ENCODE data around the gene CYB5A.

CYB5A gene

DNA sequence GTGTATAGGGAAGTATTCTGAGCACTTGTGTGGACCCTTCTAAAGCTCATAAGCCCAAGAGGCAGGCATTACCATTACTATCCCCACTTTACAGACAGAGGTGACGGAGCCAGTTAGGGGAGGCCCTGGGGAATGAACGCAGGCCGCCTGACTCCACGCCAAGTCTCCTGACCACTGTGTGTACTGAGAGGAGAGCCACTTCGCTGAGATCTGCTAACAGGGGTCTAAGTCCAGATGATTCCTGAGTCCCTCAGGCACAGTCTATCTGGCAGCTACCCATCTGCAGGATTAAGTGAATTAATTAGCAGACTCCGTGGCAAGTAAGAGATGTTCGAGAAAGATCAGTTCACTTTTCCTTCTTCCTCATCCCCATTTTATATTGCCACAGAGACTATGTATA lies 13.7 kb downstream of the CYB5A start:
- in situ Hi-C loops (cut with HindIII; ENCODE audit: low sequenced_read_pairs): no loop called here

DNA sequence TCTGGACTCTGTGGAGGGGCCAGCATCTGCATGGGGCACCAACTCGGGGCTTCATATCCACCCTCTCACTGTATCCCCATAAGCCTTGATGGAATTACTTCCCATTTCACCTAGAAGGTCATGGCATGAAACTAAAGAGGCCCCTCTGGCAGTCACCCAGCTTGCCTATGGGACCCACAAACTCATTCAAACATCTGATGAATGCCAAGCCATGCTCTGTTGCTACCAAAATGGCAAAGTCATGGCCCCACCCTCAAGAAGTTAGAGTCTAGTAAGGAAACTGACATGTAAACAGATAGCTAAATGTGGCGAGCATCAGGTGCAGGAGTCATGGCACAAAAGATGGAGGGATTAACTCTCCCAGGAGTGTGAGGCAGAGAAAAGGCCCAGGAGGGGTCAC lies 14.5 kb downstream of the CYB5A start:
- in situ Hi-C loops (cut with HindIII; ENCODE audit: low sequenced_read_pairs): no loop called here

DNA sequence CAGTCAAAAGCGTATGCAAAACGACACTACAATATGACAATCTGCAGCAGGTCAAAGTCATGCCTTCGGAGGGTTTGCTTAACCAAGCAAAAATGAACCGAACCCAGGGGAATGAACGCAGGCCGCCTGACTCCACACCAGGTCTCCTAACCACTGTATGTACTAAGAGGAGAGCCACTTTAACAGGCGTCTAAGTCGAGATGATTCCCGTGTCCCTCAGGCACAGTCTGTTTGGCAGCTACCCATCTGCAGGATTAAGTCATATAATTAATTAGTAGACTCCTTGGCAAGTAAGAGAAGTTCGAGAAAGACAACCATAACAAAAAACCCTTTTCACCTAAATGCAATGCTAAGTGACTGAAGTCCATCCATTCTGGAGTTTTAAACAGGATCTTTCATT lies 15.2 kb downstream of the CYB5A start:
- in situ Hi-C loops (cut with HindIII; ENCODE audit: low sequenced_read_pairs): no loop called here

DNA sequence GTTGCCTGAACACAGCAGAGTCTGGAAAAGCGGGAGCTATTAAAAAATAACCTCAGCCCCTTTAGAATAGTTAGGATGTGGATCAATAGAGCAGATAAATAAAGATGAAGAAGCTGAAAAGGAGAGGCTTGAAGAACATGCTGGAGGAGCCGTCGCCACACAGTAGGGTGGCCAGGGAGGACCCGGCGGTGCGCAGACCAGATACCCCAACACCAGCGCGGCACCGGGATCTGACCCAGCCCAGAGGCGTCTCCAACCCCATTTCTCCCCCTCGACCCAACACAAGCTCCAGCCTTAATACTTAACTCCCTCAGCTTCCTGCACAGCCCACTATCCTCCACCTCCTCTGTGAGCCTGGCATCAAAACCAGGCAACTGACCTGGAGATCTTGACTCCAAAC lies 16.0 kb downstream of the CYB5A start:
- in situ Hi-C loops (cut with HindIII; ENCODE audit: low sequenced_read_pairs): no loop called here

DNA sequence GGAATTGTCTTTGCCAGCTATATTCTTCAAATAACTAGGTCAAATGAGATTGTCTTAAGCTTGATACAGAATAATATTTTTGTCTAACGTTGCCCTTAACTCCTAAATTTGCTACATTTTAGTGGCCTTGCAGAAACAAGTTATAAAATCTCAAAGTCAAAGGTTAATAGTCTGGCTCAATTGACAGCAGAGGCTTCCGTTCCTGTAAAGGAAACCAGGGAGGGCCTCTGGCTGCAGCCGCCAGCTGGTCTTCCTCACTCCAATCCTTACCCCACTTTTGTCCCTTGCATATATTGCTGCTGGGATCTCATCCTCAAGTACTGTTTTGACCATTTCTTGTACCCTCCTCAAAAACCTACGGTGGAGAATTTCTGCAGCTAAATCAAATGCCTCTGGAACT lies 17.1 kb downstream of the CYB5A start:
- in situ Hi-C loops (cut with HindIII; ENCODE audit: low sequenced_read_pairs): no loop called here

DNA sequence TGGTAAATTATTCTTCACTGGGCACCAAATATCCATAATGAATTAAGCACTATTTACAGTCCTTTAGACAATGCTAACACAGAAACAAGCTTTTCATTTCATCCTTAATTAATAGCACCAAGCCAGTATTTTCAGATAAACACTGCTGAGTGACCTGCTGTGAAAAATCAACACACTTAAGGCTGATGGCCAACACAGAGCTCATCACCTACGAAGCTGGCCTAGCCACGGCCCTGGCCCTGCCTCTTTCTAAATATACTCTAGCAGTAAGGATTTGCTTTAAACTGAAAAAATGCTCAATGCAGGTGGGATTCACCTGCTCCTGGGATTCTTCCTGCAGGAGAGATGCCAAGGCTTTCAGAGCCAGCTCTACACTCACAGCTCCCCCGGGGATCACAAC lies 18.4 kb downstream of the CYB5A start:
- in situ Hi-C loops (cut with HindIII; ENCODE audit: low sequenced_read_pairs): no loop called here

DNA sequence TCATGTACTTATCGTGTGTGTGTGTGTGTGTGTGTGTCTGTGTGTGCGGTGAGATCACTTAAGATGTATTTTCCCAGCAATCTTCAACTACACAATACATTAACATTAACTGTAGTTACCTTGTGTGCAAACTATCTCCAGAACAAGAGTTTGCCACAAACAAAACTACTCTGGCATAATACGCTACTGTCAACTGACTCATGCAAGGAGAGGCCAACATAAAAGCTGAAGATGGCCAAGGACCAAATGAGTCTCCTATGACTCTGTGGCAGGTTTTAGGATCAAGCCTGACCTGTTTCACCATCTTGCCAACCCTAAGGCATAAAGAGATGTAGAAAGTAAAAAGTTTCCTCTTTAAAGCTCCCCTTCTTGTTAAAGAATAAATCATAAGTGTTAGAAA lies 20.1 kb downstream of the CYB5A start:
- in situ Hi-C loops (cut with HindIII; ENCODE audit: low sequenced_read_pairs): no loop called here

DNA sequence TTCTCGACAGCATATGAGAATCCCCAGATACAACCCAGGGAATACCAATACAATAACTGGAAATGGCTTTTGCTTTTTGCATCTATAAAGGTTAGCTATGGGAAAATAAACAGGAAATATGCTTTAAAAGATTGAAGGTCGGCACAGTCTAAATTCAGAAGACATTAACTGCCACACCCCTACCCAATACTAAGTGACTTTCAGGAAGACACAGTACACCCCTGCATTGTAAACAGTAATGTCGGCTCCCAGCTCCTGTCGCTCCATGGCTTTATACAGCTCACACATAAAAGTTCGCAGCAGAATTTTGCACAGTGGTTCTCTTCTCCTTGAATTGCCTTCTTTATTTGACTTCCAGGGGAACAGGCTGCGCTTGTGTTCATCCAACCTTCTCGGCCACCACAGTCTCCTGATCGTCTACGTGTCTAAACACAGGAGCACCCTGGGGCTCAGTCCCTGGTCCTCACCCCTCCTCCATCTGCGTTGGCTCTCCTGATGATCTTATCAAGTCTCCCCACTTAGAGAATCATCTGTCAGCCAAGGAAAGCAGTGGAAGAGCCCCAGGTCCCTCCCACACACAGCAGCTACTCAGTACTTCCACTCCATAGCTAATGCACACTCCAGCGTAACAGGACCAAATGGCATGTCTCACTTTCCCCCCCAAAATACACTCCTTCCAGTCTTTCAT lies 22.7 kb downstream of the CYB5A start:
- in situ Hi-C loops (cut with HindIII; ENCODE audit: low sequenced_read_pairs): no loop called here

DNA sequence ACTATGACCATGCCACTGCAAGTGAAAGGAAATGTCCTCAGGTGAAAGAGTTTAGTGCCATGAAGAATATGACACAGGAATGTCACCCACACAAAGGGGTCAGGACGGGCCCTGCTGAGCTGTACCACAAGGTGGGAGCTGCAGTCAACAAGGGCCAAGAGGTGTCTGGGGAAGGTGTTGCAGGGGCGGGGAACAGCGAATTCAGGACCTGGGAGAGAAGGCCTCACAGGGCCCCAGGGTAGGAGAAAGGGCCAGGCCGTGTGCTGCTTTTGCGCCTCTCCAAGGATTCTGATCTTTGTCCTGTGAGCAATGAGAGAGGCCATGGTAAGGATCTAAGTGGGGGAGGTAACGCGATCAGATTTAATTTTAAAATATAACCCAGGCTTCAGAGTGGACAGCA lies 23.6 kb downstream of the CYB5A start:
- in situ Hi-C loops (cut with HindIII; ENCODE audit: low sequenced_read_pairs): no loop called here

DNA sequence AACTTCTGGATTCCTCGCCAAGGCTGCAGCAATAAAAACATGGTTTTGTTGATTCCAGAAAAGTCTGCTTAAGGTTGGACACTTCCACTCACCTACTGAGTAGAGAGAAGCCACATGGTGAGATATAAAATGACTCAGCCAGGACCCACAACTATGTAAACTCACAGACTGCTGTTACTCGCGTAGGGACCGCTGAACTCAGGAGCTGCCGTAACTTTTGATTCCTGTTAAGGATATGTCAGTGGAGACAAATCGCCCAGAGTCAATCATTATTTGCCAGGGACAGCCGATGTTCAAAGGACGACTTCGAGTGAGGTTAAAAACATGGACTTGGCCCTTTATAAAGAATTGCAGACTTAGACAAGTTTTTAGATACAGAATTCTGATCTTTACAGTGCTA lies 25.6 kb downstream of the CYB5A start:
- in situ Hi-C loops (cut with HindIII; ENCODE audit: low sequenced_read_pairs): no loop called here

DNA sequence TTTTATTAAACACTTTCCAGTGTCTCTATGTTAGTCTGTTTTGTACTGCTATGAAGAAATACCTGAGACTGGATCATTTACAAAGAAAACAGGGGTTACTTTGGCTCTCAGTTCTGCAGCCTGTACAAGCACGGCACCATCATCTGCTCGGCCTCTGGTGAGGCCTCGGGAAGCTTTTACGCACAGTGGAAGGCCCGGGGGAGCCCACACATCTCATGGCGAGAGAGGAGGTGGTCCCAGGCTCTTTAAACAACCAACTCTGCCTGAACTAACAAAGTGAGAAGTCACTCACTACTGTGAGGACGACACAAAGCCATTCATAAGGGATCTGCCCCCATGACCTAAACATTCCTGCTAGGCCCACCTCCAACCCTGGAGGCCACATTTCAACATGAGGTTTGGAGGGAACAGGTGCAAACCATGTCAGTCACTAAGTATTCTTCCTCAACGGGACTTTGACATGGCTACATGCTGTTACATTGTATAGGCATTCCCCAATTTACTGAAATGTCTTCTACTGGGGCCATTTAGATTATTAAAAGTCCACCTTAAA lies 26.1 kb downstream of the CYB5A start:
- in situ Hi-C loops (cut with HindIII; ENCODE audit: low sequenced_read_pairs): no loop called here

DNA sequence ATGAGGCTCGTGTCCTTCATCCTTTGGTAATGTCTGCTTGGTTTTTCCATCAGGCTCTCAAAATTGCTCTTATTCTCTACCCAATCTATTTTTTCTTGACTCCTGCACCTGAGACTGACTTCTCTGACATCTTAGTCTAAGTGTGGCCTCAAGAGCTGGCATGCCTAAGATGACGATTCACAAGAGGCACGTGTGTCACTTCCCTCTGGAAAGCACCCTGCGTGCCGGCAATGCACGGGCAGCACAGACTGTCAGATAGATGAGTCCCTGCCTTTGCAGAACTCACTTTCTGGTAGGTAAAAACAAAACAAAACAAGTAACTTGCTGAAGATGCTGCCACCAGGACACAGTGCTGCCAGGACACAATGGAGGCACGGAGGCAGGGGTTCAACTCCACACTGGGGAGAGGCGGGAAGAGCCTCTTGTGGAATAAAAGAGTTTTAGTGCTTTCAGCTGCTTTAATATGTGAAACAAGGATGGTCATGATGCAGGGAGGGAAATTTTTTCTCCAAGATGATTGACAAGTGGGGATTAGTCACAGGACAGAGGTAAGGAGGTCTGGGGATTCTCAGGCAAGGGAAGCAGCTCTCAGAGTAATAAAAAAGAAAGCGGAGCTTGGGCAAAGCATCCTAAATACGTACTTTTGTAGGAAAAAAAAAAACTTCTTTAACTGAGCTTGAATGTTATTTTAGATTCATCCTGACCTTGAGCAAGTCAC lies 27.3 kb downstream of the CYB5A start:
- in situ Hi-C loops (cut with HindIII; ENCODE audit: low sequenced_read_pairs): no loop called here

DNA sequence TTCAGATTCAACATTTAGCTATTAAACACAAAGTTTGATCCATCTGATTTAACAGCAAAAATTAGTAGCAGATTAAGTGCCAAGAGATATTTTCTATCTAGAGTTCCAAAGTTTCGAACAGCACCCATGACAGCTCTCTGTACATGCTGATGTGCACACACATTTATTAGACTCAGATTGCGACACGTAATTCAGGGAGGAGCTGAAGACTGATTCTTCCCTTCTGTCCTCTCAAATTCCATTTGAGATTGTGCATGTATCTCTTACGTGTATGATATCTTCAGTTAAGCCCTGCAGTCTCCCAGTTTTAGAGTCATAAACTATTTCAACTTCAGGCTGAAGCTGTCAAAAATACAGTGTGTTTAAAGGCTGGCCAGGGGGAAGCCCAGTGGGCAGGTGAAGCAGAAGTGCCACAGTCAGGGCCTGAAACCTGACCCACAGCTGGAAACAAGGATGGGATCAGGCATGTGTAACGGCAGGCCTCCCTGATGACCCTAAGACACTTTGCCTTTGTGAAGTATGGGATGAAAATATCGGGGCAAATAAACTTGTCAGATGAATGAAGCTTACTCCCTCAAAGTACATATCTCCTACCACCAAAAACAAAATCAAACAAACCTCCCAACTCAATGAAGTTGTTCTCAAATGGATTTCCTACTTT lies 30.6 kb downstream of the CYB5A start:
- in situ Hi-C loops (cut with HindIII; ENCODE audit: low sequenced_read_pairs): no loop called here

DNA sequence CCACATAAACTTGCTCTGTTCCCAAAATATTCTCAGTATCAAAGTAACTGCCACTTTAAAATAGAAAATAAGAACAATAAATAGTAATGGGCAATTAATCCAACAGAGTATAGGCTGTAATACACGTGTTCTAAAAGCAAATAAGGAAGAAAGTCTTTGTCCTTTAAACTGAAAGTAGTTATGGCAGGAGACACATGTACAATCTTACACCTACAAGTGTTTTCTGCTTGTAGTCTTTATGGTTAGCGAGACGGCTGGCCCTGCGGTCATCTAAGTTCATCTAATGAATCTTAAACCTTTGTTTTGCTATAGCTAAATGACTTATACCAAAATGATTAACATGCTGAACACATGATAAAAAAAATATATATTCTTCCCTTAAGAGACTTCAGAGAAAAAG lies 32.4 kb downstream of the CYB5A start:
- in situ Hi-C loops (cut with HindIII; ENCODE audit: low sequenced_read_pairs): no loop called here

DNA sequence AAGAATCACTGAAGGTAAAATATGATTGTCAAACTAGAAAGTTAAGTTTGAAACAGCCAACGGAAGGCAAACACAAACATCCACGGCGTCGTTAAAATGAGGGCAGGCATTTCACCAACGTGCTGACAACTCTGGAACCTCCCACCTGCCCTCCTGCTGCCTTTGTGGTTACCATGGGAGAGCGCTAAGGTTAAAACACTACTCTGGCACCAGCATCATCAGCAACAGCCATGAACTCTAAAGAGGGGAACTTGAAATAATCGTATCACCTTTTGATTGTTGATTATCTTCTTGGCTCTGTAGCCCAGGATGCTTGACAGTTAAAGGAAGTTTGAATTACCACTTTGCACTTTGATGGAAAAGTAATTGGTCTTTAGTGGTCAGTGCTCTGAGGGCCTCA lies 34.7 kb downstream of the CYB5A start:
- in situ Hi-C loops (cut with HindIII; ENCODE audit: low sequenced_read_pairs): no loop called here

DNA sequence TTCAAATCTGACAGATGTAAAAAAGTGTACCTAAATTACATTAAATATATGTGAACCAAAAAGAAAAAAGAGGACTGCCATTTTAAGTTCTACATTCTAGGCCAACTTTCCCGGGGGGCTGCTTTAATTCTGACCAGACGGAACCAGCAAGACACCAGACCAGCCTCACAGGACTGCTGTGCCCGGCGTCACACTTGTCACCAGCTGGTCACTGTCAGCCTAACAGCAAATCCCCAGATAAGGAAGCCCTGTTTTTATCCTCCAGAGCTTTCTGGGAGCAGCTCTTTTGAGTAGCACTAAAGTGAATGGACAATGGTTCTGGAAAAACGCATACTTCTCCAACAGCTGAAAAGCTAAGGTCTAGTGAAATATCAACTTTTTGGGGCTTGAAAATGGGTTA lies 35.6 kb downstream of the CYB5A start:
- in situ Hi-C loops (cut with HindIII; ENCODE audit: low sequenced_read_pairs): no loop called here

DNA sequence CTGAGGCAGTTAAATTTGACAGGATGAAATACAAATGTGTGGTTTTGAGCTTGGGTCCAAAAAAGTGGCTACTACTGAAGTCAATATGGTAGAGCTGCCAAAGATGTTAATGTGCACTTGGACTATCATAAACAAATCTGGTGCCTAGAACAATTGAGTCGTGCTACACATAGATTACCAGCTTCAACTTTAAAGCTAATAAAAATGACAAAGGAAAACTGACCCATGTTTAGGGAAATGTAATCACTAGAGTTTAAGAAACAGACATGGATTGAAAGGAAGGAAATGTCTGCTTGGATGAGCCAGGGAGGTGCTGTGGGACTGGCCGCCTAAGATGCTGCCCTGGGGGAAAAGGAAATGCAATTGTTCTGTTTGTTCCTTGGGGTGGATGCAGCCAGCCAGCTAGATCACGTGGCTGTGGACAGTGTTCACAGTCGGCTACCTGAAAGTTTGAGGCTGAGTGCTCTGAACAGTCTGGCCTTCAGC lies 36.6 kb downstream of the CYB5A start:
- in situ Hi-C loops (cut with HindIII; ENCODE audit: low sequenced_read_pairs): no loop called here

DNA sequence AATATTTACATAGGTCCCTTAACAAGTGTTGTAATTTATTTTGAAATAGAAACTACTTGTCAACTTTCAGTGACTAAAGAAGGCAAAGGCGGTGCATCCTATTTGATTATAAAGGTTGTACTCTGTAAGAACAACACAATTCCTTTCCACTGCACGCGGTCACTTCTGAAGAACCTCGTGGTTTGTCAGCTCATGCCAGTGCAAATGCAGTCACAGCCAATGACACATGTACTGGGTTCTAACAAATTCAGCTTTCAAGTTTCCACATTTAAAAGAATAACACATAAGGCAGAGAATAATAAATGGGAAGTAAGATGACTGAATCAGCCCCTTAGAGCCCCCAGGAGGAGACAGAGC lies 39.7 kb downstream of the CYB5A start:
- in situ Hi-C loops (cut with HindIII; ENCODE audit: low sequenced_read_pairs): loop anchor here (5.0 kb wide), 1 partner anchor 55 kb away; no protein-coding TSS in a partner anchor

DNA sequence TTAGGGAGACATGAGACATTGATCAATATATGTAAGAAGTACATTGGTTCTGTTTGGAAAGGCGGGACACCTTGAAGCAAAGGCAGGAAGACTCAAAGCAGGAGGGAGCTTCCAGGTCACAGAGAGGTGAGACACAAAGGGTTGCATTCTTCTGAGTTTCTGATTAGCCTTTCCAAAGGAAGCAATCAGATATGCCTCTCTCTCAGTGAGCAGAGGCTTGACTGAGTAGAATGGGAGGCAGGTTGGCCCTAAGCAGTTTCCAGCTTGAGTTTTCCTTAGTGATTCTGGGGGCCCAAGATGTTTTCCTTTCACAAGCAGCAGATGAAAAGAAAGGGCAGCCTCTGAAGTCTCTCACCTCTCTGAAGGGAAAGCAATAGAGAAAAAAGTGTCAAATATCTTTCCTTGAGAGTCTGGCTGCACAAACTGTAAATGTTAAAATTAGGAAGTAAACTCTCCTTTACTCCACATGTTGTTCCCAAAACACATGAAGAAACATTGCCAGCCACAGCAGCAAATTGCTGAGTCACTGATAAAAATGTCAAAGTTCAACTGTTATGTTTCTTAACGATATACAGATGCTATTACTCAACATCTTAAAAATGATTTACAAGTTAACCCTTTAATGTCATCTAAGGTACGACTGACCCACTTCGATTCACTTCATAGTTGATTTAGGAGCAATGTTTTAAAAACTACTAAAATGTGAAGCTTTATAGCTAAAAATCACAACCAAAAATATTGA lies 40.3 kb downstream of the CYB5A start:
- in situ Hi-C loops (cut with HindIII; ENCODE audit: low sequenced_read_pairs): loop anchor here (5.0 kb wide), 1 partner anchor 54 kb away; no protein-coding TSS in a partner anchor

DNA sequence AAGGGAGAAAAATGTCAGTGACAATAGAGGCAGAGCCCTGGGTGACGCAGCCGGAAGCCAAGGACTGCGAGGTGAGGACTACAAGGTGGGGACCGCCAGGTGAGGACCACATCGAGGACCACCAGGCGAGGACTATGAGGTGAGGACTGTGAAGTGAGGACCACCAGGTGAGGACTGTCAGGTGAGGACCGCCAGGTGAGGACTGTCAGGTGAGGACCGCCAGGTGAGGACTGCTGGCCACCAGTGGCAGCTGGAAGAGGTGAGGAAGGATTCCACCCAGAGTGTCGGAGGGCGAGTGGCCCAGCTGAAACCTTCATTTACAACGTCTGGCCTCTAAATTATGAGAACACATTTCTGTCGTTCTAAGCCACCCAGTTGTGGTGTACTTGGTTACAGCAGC lies 41.6 kb downstream of the CYB5A start:
- in situ Hi-C loops (cut with HindIII; ENCODE audit: low sequenced_read_pairs): loop anchor here (5.0 kb wide), 1 partner anchor 53 kb away; no protein-coding TSS in a partner anchor

Data from endothelial cell of hepatic sinusoid (primary cell).